ENCODE measurements around the gene CDK14.

GRCh38 chr7:91206361-91206960, 610.3 kb downstream of the CDK14 start:
- no peak for TF ChIP-seq CTCF (IDR thresholded peaks at IDR 0.05; ENCODE audit: poor library complexity, severe bottlenecking)
- no peak for TF ChIP-seq POLR2AphosphoS5 (IDR thresholded peaks at IDR 0.05)
- TF ChIP-seq TAF1 (IDR thresholded peaks at IDR 0.05; ENCODE audit: low read depth), result no peak
- TF ChIP-seq EZH2 (IDR thresholded peaks at IDR 0.05; ENCODE audit: borderline replicate concordance, insufficient read depth, low read length, poor library complexity, severe bottlenecking), result no peak
- TF ChIP-seq SMC3 (conservative IDR thresholded peaks at IDR 0.05; ENCODE audit: poor library complexity), result no peak
- no peak for TF ChIP-seq EP300 (conservative IDR thresholded peaks at IDR 0.05; ENCODE audit: poor library complexity, severe bottlenecking)
